Body of pancreas (tissue), 4 donors: ENCODE results near the gene NSUN4. TPM values are rescaled to one million over a fixed set of nuclear protein-coding genes. Genes with fewer than 3 reads are reported as not detected.
"Not testable (repeated sequence)": the region's sequence is repeated elsewhere in the genome, so short reads cannot be mapped to it uniquely, and the experiment has no call there.

ENCODE experiments used
- ATAC-seq: fragments of 150-250 bp; one replicate; pipeline ENCODE4 v1.9.1; 2016
- DNase-seq, 4 donors: peaks; one replicate each; pipeline ENCODE4 v3.0.0-alpha.2; 2019
- H3K27ac ChIP-seq, 4 donors: fragments of 200-600 bp; sonication (generic); 1 replicate in 3 of 4; 2 replicates in 1 of 4; pipeline versions ENCODE4 v1.5.1 to v1.6.1; 2016 to 2019; ENCODE audit warnings: mild to moderate bottlenecking in 1 of 4, mixed read lengths in 1 of 4, moderate library complexity in 1 of 4
- H3K27me3 ChIP-seq, 2 donors: fragments of 200-600 bp; sonication (generic); one replicate each; pipeline ENCODE4 v1.6.0; 2016; ENCODE audit warnings: mild to moderate bottlenecking in 1 of 2
- H3K36me3 ChIP-seq, 2 donors: fragments of 200-600 bp; sonication (generic); replicated peaks in 1 of 2; 2 replicates each; pipeline ENCODE4 v1.5.1; 2016; ENCODE audit warnings: low read depth in 2 of 2; ENCODE audit not compliant: insufficient read depth in 1 of 2
- H3K4me1 ChIP-seq: fragments of 200-600 bp; sonication (generic); one replicate; pipeline ENCODE4 v1.6.0; 2016
- H3K4me3 ChIP-seq, 2 donors: fragments of 200-600 bp; sonication (generic); 1 replicate in 1 of 2; 2 replicates in 1 of 2; pipeline ENCODE4 v1.5.1; 2016 to 2019
- H3K9me3 ChIP-seq, 3 donors: fragments of 200-600 bp; sonication (generic); 1 replicate in 2 of 3; 2 replicates in 1 of 3; pipeline ENCODE4 v1.5.1; 2016
- POLR2A ChIP-seq, 3 donors: fragments of 450-650 bp; IDR thresholded peaks; one replicate each; pipeline ENCODE4 v1.6.1; 2016; ENCODE audit warnings: antibody characterized with exemption in 3 of 3, mild to moderate bottlenecking in 2 of 3
- WGBS, 2 donors: methylation state at CpG; one replicate each; pipeline ENCODE4 v1.1.5; 2017; 5-methylcytosine and 5-hydroxymethylcytosine counted together
- intact Hi-C: fragments of 100-400 bp; cut with DNase I; formaldehyde crosslinking; loops from one replicate; pipeline ENCODE4 v1.15.1; 2023
- total RNA-seq, 2 donors: library from RNA; depleted of rRNA; stranded (reverse); fragments of >200 nt; gene quantifications; one replicate each; pipeline ENCODE4 v1.1.0, GENCODE V29; 2016
- TF ChIP-seq, protein P1 (sequence below), 7 experiments: fragments of 450-650 bp in 4 of 7; fragments of 200-600 bp in 3 of 7; sonication (generic) in 3 of 7; IDR thresholded peaks; one replicate each; pipeline ENCODE4 v1.5.1; 2016 to 2019; ENCODE audit warnings: antibody characterized with exemption in 7 of 7

The NSUN4 gene
- total RNA-seq, 2 donors from 2014 or later = 15.6 to 26.0 TPM

DNA sequence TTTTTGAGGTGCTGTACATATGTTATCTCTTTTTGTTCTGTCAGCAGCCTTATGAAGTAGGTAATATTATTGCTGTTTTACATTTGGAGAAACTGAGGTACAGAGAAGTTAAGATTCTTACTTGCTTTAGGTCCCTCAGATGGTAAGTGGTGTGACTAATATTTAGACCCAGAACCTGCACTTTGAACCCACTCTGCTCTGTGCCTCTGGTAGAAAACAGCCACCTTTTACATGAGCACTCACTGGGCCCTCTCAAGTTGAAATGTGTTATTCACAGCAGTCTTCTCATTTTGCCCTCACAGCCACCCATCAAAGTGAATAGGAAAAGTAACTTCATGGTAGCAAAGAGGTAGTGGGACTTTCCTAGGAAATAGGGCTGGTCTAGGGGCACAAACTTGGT is 4.7 kb downstream of the NSUN4 start:
- Histone ChIP-seq H3K27me3 (no peaks in the 10 kb centered on the region), H3K27ac (no peak overlapping the region), H3K4me3 (no peak overlapping the region), H3K9me3 (no peaks in the 10 kb centered on the region), H3K36me3 (peaks cover 0 to 11% of the 10 kb centered on the region in 2 donors), H3K4me1 (peaks cover 12% of the 10 kb centered on the region)
- intact Hi-C loops = no loop called here
- ATAC-seq (no peak), DNase-seq (no peak)
- no peak for TF ChIP-seq POLR2A (IDR thresholded peaks at IDR 0.05)
- TF ChIP-seq, protein P1, sequence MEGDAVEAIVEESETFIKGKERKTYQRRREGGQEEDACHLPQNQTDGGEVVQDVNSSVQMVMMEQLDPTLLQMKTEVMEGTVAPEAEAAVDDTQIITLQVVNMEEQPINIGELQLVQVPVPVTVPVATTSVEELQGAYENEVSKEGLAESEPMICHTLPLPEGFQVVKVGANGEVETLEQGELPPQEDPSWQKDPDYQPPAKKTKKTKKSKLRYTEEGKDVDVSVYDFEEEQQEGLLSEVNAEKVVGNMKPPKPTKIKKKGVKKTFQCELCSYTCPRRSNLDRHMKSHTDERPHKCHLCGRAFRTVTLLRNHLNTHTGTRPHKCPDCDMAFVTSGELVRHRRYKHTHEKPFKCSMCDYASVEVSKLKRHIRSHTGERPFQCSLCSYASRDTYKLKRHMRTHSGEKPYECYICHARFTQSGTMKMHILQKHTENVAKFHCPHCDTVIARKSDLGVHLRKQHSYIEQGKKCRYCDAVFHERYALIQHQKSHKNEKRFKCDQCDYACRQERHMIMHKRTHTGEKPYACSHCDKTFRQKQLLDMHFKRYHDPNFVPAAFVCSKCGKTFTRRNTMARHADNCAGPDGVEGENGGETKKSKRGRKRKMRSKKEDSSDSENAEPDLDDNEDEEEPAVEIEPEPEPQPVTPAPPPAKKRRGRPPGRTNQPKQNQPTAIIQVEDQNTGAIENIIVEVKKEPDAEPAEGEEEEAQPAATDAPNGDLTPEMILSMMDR (IDR thresholded peaks at IDR 0.05) = no peak

DNA sequence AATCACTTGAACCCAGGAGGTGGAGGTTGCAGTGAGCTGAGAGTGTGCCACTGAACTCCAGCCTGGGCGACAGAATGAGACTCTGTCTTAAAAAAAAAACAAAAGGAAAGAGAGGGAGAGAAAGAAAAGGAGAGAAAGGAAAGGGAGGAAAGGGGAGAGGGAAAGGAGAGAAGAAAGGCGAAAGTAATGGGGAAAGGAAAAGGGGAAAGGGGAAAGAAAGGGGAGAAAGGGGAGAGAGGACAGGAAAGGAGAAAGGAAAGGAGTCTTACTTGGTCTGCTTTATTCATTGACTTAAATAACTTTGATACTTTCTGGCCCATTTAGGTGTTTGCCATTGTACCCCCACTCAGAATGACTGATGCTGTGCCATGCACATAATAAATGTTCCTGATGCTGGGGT is 11.8 kb downstream of the NSUN4 start:
- no peak for TF ChIP-seq POLR2A (IDR thresholded peaks at IDR 0.05)
- TF ChIP-seq, protein P1 (IDR thresholded peaks at IDR 0.05) = no peak
- no peaks in the 10 kb centered on the region for H3K27me3 ChIP-seq
- no peak for DNase-seq
- H3K9me3 ChIP-seq = no peaks in the 10 kb centered on the region
- H3K4me3 ChIP-seq = no peak overlapping the region
- peaks cover 0 to 13% of the 10 kb centered on the region in 2 donors for H3K36me3 ChIP-seq
- ATAC-seq = no peak
- 73 to 93% methylated on average over 2 of the region's 2 CpGs for WGBS, 2 donors
- H3K27ac ChIP-seq = no peak overlapping the region
- no peaks in the 10 kb centered on the region for H3K4me1 ChIP-seq
- intact Hi-C loops = no loop called here

DNA sequence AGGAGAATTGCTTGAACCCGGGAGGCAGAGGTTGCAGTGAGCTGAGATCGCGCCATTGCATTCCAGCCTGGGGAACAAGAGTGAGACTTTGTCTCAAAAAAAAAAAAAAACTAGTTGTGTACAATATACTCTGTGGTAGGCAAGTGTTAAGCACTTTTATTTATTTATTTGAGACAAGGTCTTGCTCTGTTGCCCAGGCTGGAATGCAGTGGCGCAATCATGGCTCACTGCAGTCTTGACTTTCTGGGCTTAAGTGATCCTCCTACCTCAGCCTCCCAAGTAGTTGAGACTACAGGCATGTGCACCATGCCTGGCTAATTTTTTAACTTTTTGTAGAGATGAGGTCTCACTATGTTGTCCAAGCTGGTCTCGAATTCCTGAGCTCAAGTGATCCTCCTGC is 15.3 kb downstream of the NSUN4 start:
- H3K27me3 ChIP-seq, intact Hi-C loops, DNase-seq, H3K27ac ChIP-seq, ATAC-seq, H3K4me3 ChIP-seq, H3K4me1 ChIP-seq, H3K9me3 ChIP-seq: not testable (repeated sequence)
- WGBS, 2 donors = 95 to 97% methylated on average over 5 of the region's 5 CpGs
- peaks cover 0 to 14% of the 10 kb centered on the region in 2 donors for H3K36me3 ChIP-seq

DNA sequence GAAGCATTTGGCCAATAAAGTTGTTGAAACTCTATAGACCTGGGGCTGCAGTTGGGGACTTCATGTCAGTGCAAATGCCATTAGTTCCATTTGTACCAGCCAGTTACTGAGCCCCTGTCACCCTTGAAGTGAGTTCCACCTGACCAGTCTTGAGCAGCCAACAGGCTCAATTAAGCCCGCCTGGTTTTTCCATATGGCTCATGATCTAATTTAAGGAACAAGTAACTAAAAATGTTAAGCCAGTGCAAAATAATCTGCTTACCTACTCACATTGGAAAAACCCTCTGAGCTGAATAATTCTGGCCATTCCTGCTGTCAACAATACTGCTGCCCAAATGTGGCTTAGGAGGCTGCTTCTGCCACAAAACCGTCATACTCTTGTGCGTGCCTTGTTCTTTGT is 21.6 kb downstream of the NSUN4 start:
- Histone ChIP-seq H3K27me3 (no peaks in the 10 kb centered on the region), H3K27ac (no peak overlapping the region), H3K4me1 (peaks cover 8% of the 10 kb centered on the region), H3K4me3 (no peak overlapping the region), H3K9me3 (no peaks in the 10 kb centered on the region), H3K36me3 (peaks cover 0 to 22% of the 10 kb centered on the region in 2 donors)
- DNase-seq (no peak), ATAC-seq (no peak)
- intact Hi-C loops = no loop called here
- WGBS, 2 donors = 87 to 100% methylated on average over 3 of the region's 3 CpGs
- TF ChIP-seq, protein P1 (IDR thresholded peaks at IDR 0.05) = no peak
- TF ChIP-seq POLR2A (IDR thresholded peaks at IDR 0.05) = no peak

DNA sequence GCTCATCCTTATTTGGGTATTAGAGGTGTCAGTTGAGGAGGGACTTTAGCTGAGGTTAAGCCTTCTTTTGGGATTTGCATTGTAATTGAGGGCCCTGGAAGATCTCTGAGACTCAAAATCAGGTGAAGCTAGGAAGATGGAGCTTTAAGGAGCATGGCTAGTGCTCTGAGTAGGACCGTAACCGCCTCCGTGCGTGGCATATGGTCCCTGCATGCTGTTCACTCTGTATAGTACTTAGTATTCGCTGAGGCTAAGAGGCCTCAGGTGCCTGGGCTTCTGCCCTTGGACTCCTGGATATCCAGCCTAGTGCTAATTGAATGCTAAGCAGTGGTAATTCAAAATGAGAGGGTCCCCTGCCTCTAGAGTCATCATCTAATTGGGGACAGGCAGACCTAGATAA is 22.5 kb downstream of the NSUN4 start:
- no peak overlapping the region for H3K4me3 ChIP-seq
- intact Hi-C loops = no loop called here
- H3K27me3 ChIP-seq = no peaks in the 10 kb centered on the region
- no peak overlapping the region for H3K27ac ChIP-seq
- peaks cover 8% of the 10 kb centered on the region for H3K4me1 ChIP-seq
- TF ChIP-seq, protein P1 (IDR thresholded peaks at IDR 0.05) = no peak
- TF ChIP-seq POLR2A (IDR thresholded peaks at IDR 0.05) = no peak
- no peaks in the 10 kb centered on the region for H3K9me3 ChIP-seq
- ATAC-seq = no peak
- no peak for DNase-seq
- 93 to 96% methylated on average over 5 of the region's 5 CpGs for WGBS, 2 donors
- peaks cover 0 to 22% of the 10 kb centered on the region in 2 donors for H3K36me3 ChIP-seq
